Skeletal muscle satellite cell (primary cell): ENCODE measurements around the gene TMEM250. TPM values are rescaled to one million over a fixed set of nuclear protein-coding genes. Genes with fewer than 3 reads are reported as not detected.
A peak's percentile ranks its signal among the peaks of the same experiment; 100 is the strongest.

Source experiments
- H3K27me3 ChIP-seq: 2 replicates; pipeline ENCODE4 v1.7.0; 2013; ENCODE audit warnings: low read length; ENCODE audit not compliant: control insufficient read depth, insufficient read depth
- H3K36me3 ChIP-seq: 2 replicates; pipeline ENCODE4 v1.7.0; 2013; ENCODE audit warnings: mild to moderate bottlenecking, control low read depth, low read length; ENCODE audit not compliant: insufficient read depth
- H3K4me1 ChIP-seq: 2 replicates; pipeline ENCODE4 v1.7.0; 2013; ENCODE audit warnings: low read length; ENCODE audit not compliant: control insufficient read depth, insufficient read depth
- H3K4me2 ChIP-seq: 2 replicates; pipeline ENCODE4 v1.7.0; 2013; ENCODE audit warnings: mild to moderate bottlenecking, low read length
- H3K4me3 ChIP-seq: 2 replicates; pipeline ENCODE4 v1.7.0; 2013; ENCODE audit warnings: low read length
- H3K9ac ChIP-seq: 2 replicates; pipeline ENCODE4 v1.7.0; 2013; ENCODE audit warnings: mild to moderate bottlenecking, low read depth, low read length, moderate library complexity
- H3K9me3 ChIP-seq: replicated peaks from 2 replicates; pipeline ENCODE4 v1.7.0; 2013; ENCODE audit warnings: mild to moderate bottlenecking, control low read depth, low read length
- total RNA-seq: library from RNA; depleted of rRNA; stranded (reverse); fragments of >200 nt; gene quantifications from 2 replicates; pipeline ENCODE4 v1.2.3, GENCODE V29; 2012; rRNA removed

Gene TMEM250
- total RNA-seq = 39.0 and 51.5 TPM in 2 replicates

- H3K4me1 ChIP-seq = peaks cover 19% of the 10 kb centered on the region
These were observed at the start of gene TMEM250 for GRCh38 chr9:136118320-136119060. TMEM250 (minus strand) TSS chr9:136118875; CDS start chr9:136116900, 1,975 bp downstream.

GRCh38 chr9:136163248-136163850 lies 44.7 kb upstream of the TMEM250 start:
- no peaks in the 10 kb centered on the region for H3K36me3 ChIP-seq
- H3K4me3 ChIP-seq = no peak overlapping the region
- H3K9me3 ChIP-seq = peaks cover 3% of the 10 kb centered on the region
- peaks cover 35% of the 10 kb centered on the region for H3K27me3 ChIP-seq
- no peaks in the 10 kb centered on the region for H3K4me1 ChIP-seq
- no peak overlapping the region for H3K4me2 ChIP-seq
- no peak overlapping the region for H3K9ac ChIP-seq

More at GRCh38 chr9:136118320-136119060, at the start of gene TMEM250:
- Histone ChIP-seq H3K9me3 (no peaks in the 10 kb centered on the region), H3K4me3 (peak within 1 kb of the TSS; percentile 98), H3K36me3 (peaks cover 18% of the 10 kb centered on the region), H3K27me3 (no peaks in the 10 kb centered on the region), H3K9ac (peak within 1 kb of the TSS; percentile 93), H3K4me2 (peak within 1 kb of the TSS; percentile 82)

- Histone ChIP-seq H3K4me3 (no peak overlapping the region), H3K9me3 (peaks cover 3% of the 10 kb centered on the region), H3K36me3 (no peaks in the 10 kb centered on the region), H3K27me3 (peaks cover 45% of the 10 kb centered on the region), H3K4me2 (no peak overlapping the region), H3K9ac (no peak overlapping the region), H3K4me1 (no peaks in the 10 kb centered on the region)
These were observed 42.4 kb upstream of the TMEM250 start for GRCh38 chr9:136160995-136161610.

- peaks cover 51% of the 10 kb centered on the region for H3K27me3 ChIP-seq
- H3K9me3 ChIP-seq = peaks cover 3% of the 10 kb centered on the region
- H3K4me3 ChIP-seq = no peak overlapping the region
- H3K9ac ChIP-seq = no peak overlapping the region
- H3K4me2 ChIP-seq = no peak overlapping the region
- no peaks in the 10 kb centered on the region for H3K4me1 ChIP-seq
- H3K36me3 ChIP-seq = no peaks in the 10 kb centered on the region
These were observed 41.7 kb upstream of the TMEM250 start for GRCh38 chr9:136160381-136160841.

- no peak overlapping the region for H3K4me3 ChIP-seq
- no peak overlapping the region for H3K4me2 ChIP-seq
- no peak overlapping the region for H3K9ac ChIP-seq
- H3K4me1 ChIP-seq = no peaks in the 10 kb centered on the region
- H3K9me3 ChIP-seq = peaks cover 3% of the 10 kb centered on the region
- no peaks in the 10 kb centered on the region for H3K36me3 ChIP-seq
- H3K27me3 ChIP-seq = peaks cover 57% of the 10 kb centered on the region
These were observed 41.2 kb upstream of the TMEM250 start for GRCh38 chr9:136159851-136160250.

GRCh38 chr9:136157477-136158265 lies 39.0 kb upstream of the TMEM250 start:
- H3K36me3 ChIP-seq = no peaks in the 10 kb centered on the region
- no peak overlapping the region for H3K9ac ChIP-seq
- H3K9me3 ChIP-seq = no peaks in the 10 kb centered on the region
- no peak overlapping the region for H3K4me2 ChIP-seq
- peaks cover 58% of the 10 kb centered on the region for H3K27me3 ChIP-seq
- no peaks in the 10 kb centered on the region for H3K4me1 ChIP-seq
- H3K4me3 ChIP-seq = no peak overlapping the region

GRCh38 chr9:136156209-136157120 lies 37.8 kb upstream of the TMEM250 start:
- no peaks in the 10 kb centered on the region for H3K4me1 ChIP-seq
- no peak overlapping the region for H3K9ac ChIP-seq
- H3K27me3 ChIP-seq = peaks cover 55% of the 10 kb centered on the region
- H3K36me3 ChIP-seq = no peaks in the 10 kb centered on the region
- H3K4me2 ChIP-seq = no peak overlapping the region
- no peaks in the 10 kb centered on the region for H3K9me3 ChIP-seq
- H3K4me3 ChIP-seq = no peak overlapping the region

GRCh38 chr9:136155576-136155975 lies 36.9 kb upstream of the TMEM250 start:
- Histone ChIP-seq H3K4me2 (no peak overlapping the region), H3K9ac (no peak overlapping the region), H3K36me3 (no peaks in the 10 kb centered on the region), H3K4me1 (no peaks in the 10 kb centered on the region), H3K4me3 (no peak overlapping the region), H3K9me3 (no peaks in the 10 kb centered on the region), H3K27me3 (peaks cover 49% of the 10 kb centered on the region)

- Histone ChIP-seq H3K36me3 (no peaks in the 10 kb centered on the region), H3K4me1 (no peaks in the 10 kb centered on the region), H3K9ac (no peak overlapping the region), H3K27me3 (peaks cover 49% of the 10 kb centered on the region), H3K9me3 (no peaks in the 10 kb centered on the region), H3K4me2 (no peak overlapping the region), H3K4me3 (no peak overlapping the region)
These were observed 36.3 kb upstream of the TMEM250 start for GRCh38 chr9:136154943-136155342.

GRCh38 chr9:136153381-136154065 lies 34.8 kb upstream of the TMEM250 start:
- no peak overlapping the region for H3K4me2 ChIP-seq
- no peaks in the 10 kb centered on the region for H3K9me3 ChIP-seq
- H3K4me1 ChIP-seq = no peaks in the 10 kb centered on the region
- H3K36me3 ChIP-seq = no peaks in the 10 kb centered on the region
- H3K9ac ChIP-seq = no peak overlapping the region
- H3K4me3 ChIP-seq = no peak overlapping the region
- H3K27me3 ChIP-seq = peaks cover 39% of the 10 kb centered on the region
